Measurements from ENCODE around the gene TMX1.

The TMX1 gene

GRCh38 chr14:51293149-51293911 is 53.3 kb downstream of the TMX1 start:
- no peak for DNase-seq (ENCODE audit: low spot score)

GRCh38 chr14:51293912-51294389 is 53.9 kb downstream of the TMX1 start:
- DNase-seq (ENCODE audit: low spot score) = no peak

GRCh38 chr14:51294951-51295525 is 55.0 kb downstream of the TMX1 start:
- DNase-seq (ENCODE audit: low spot score) = no peak

- no peak for DNase-seq (ENCODE audit: low spot score)
These were observed 55.7 kb downstream of the TMX1 start for GRCh38 chr14:51295646-51296263.

- DNase-seq (ENCODE audit: low spot score) = no peak
These were observed 57.0 kb downstream of the TMX1 start for GRCh38 chr14:51297066-51297465.

- DNase-seq (ENCODE audit: low spot score) = no peak
These were observed 58.8 kb downstream of the TMX1 start for GRCh38 chr14:51298895-51299294.

- DNase-seq (ENCODE audit: low spot score) = no peak
These were observed 62.4 kb downstream of the TMX1 start for GRCh38 chr14:51302295-51303030.

GRCh38 chr14:51304438-51304837 is 64.4 kb downstream of the TMX1 start:
- no peak for DNase-seq (ENCODE audit: low spot score)

- no peak for DNase-seq (ENCODE audit: low spot score)
These were observed 64.9 kb downstream of the TMX1 start for GRCh38 chr14:51304941-51305340.

- DNase-seq (ENCODE audit: low spot score) = no peak
These were observed 65.7 kb downstream of the TMX1 start for GRCh38 chr14:51305751-51306150.

Measured in CD4-positive, alpha-beta T cell treated with Interleukin-2 at 100 ng/mL for 4 hours (primary cell).